ENCODE measurements around the gene NR1I2. TPM values are rescaled to one million over a fixed set of nuclear protein-coding genes. Genes with fewer than 3 reads are reported as not detected.

NR1I2 gene
- total RNA-seq, 1 donor from 2014 or later, result not detected

GRCh38 chr3:119776304-119776703 lies 5.6 kb upstream of the NR1I2 start:
- DNase-seq (ENCODE audit: missing footprints) (no peak), ATAC-seq (no peak)
- intact Hi-C loops (cut with DNase I), result no loop called here

- intact Hi-C loops (cut with DNase I), result no loop called here
- DNase-seq (ENCODE audit: missing footprints) (no peak), ATAC-seq (no peak)
These were observed 3.7 kb upstream of the NR1I2 start for GRCh38 chr3:119778176-119778575.

GRCh38 chr3:119778811-119779210 lies 3.1 kb upstream of the NR1I2 start:
- ATAC-seq, result no peak

GRCh38 chr3:119779731-119780383 lies 2.0 kb upstream of the NR1I2 start:
- intact Hi-C loops (cut with DNase I), result no loop called here
- ATAC-seq (no peak), DNase-seq (ENCODE audit: missing footprints) (no peak)

More at GRCh38 chr3:119778811-119779210, 3.1 kb upstream of the NR1I2 start:
- intact Hi-C loops (cut with DNase I), result no loop called here
- no peak for DNase-seq (ENCODE audit: missing footprints)

- ATAC-seq (no peak), DNase-seq (ENCODE audit: missing footprints) (no peak)
- intact Hi-C loops (cut with DNase I), result no loop called here
These were observed 559 bp downstream of the NR1I2 start for GRCh38 chr3:119782460-119782859.

GRCh38 chr3:119783255-119783654 lies 1.4 kb downstream of the NR1I2 start:
- no peak for DNase-seq (ENCODE audit: missing footprints)
- intact Hi-C loops (cut with DNase I), result no loop called here
- no peak for ATAC-seq

GRCh38 chr3:119783883-119784282 lies 2.0 kb downstream of the NR1I2 start:
- ATAC-seq (no peak), DNase-seq (ENCODE audit: missing footprints) (no peak)
- intact Hi-C loops (cut with DNase I), result no loop called here

GRCh38 chr3:119786409-119786808 lies 4.5 kb downstream of the NR1I2 start:
- intact Hi-C loops (cut with DNase I), result no loop called here
- no peak for ATAC-seq
- DNase-seq (ENCODE audit: missing footprints), result no peak

- intact Hi-C loops (cut with DNase I), result no loop called here
- ATAC-seq (no peak), DNase-seq (ENCODE audit: missing footprints) (no peak)
These were observed 8.5 kb downstream of the NR1I2 start for GRCh38 chr3:119790369-119790768.

GRCh38 chr3:119792270-119792669 lies 10.4 kb downstream of the NR1I2 start:
- intact Hi-C loops (cut with DNase I), result no loop called here
- no peak for ATAC-seq
- DNase-seq (ENCODE audit: missing footprints), result no peak

GRCh38 chr3:119794401-119794800 lies 12.5 kb downstream of the NR1I2 start:
- ATAC-seq (no peak), DNase-seq (ENCODE audit: missing footprints) (no peak)
- intact Hi-C loops (cut with DNase I), result no loop called here

- intact Hi-C loops (cut with DNase I), result no loop called here
- ATAC-seq (no peak), DNase-seq (ENCODE audit: missing footprints) (no peak)
These were observed 13.2 kb downstream of the NR1I2 start for GRCh38 chr3:119794971-119795612.

- ATAC-seq (no peak), DNase-seq (ENCODE audit: missing footprints) (no peak)
- intact Hi-C loops (cut with DNase I), result no loop called here
These were observed 13.9 kb downstream of the NR1I2 start for GRCh38 chr3:119795849-119796248.

GRCh38 chr3:119796368-119796767 lies 14.5 kb downstream of the NR1I2 start:
- intact Hi-C loops (cut with DNase I), result no loop called here
- DNase-seq (ENCODE audit: missing footprints) (no peak), ATAC-seq (no peak)

- no peak for ATAC-seq
- intact Hi-C loops (cut with DNase I), result no loop called here
These were observed 14.9 kb downstream of the NR1I2 start for GRCh38 chr3:119796785-119797184.

GRCh38 chr3:119800844-119801243 lies 18.9 kb downstream of the NR1I2 start:
- DNase-seq (ENCODE audit: missing footprints), result no peak
- intact Hi-C loops (cut with DNase I), result no loop called here

More at GRCh38 chr3:119796785-119797184, 14.9 kb downstream of the NR1I2 start:
- DNase-seq (ENCODE audit: missing footprints), result no peak

GRCh38 chr3:119808244-119808643 lies 26.3 kb downstream of the NR1I2 start:
- no peak for DNase-seq (ENCODE audit: missing footprints)
- no peak for ATAC-seq
- intact Hi-C loops (cut with DNase I), result no loop called here

More at GRCh38 chr3:119800844-119801243, 18.9 kb downstream of the NR1I2 start:
- no peak for ATAC-seq

GRCh38 chr3:119808843-119809242 lies 26.9 kb downstream of the NR1I2 start:
- ATAC-seq, result no peak
- no peak for DNase-seq (ENCODE audit: missing footprints)
- intact Hi-C loops (cut with DNase I), result no loop called here

- intact Hi-C loops (cut with DNase I), result loop anchor here (10.0 kb wide), 1 partner anchor 95 kb away; no protein-coding TSS in a partner anchor
- DNase-seq (ENCODE audit: missing footprints) (no peak), ATAC-seq (no peak)
These were observed 27.5 kb downstream of the NR1I2 start for GRCh38 chr3:119809249-119810017.

- intact Hi-C loops (cut with DNase I), result loop anchor here (10.0 kb wide), 1 partner anchor 95 kb away; no protein-coding TSS in a partner anchor
- ATAC-seq (peak; percentile 30), DNase-seq (ENCODE audit: missing footprints) (peak; percentile 75)
These were observed 28.1 kb downstream of the NR1I2 start for GRCh38 chr3:119810018-119810435.
